H1 (cell line): ENCODE data around the gene WDR74. TPM values are rescaled to one million over a fixed set of nuclear protein-coding genes. Genes with fewer than 3 reads are reported as not detected.

Experiments used
- CTCF ChIA-PET: fragments of 300-600 bp; sonication (Branson Sonifier 250); formaldehyde crosslinking; loops from one replicate; lab custom pipeline; 2021; ENCODE audit not compliant: partially characterized antibody; lab: Charles Lee
- POLR2A ChIA-PET: fragments of 300-600 bp; sonication (Branson Sonifier 250); formaldehyde crosslinking; loops from one replicate; lab custom pipeline; 2021; ENCODE audit warnings: inconsistent platforms; ENCODE audit not compliant: partially characterized antibody; lab: Charles Lee
- DNase-seq, 2 experiments: peaks; one replicate each; pipeline versions ENCODE4 v3.0.0 to v3.0.0-alpha.2; 2010 to 2022; ENCODE audit warnings: low spot score in 2 of 2, low read depth in 1 of 2, mixed read lengths in 1 of 2
- FAIRE-seq: peaks from 2 replicates; lab custom pipeline; 2011; peaks lifted over from hg19 to GRCh38; lab: Jason Lieb, UNC
- H2AFZ ChIP-seq: 2 replicates; pipeline ENCODE4 v1.8.1; 2012; ENCODE audit warnings: low read length, inconsistent platforms
- H2AK5ac ChIP-seq: 2 replicates; pipeline ENCODE4 v1.6.1; 2013; ENCODE audit warnings: low read depth, low read length
- H2BK120ac ChIP-seq: replicated peaks from 2 replicates; pipeline ENCODE3; 2013; ENCODE audit warnings: low read depth, low read length, inconsistent platforms
- H2BK12ac ChIP-seq: 2 replicates; pipeline ENCODE4 v1.6.1; 2013; ENCODE audit warnings: low read depth, low read length
- H2BK15ac ChIP-seq: 2 replicates; pipeline ENCODE4 v1.6.1; 2013; ENCODE audit warnings: low read length
- H2BK20ac ChIP-seq: 2 replicates; pipeline ENCODE4 v1.6.1; 2013; ENCODE audit warnings: low read length
- H2BK5ac ChIP-seq: 2 replicates; pipeline ENCODE4 v1.6.1; 2013; ENCODE audit warnings: low read depth, low read length
- H3K14ac ChIP-seq: 2 replicates; pipeline ENCODE4 v1.6.1; 2013; ENCODE audit warnings: inconsistent platforms; ENCODE audit not compliant: insufficient read length
- H3K18ac ChIP-seq: 2 replicates; pipeline ENCODE4 v1.6.1; 2013; ENCODE audit warnings: low read length; ENCODE audit errors: extremely low read depth
- H3K23ac ChIP-seq: 2 replicates; pipeline ENCODE4 v1.6.1; 2013; ENCODE audit warnings: inconsistent platforms; ENCODE audit not compliant: insufficient read length
- H3K23me2 ChIP-seq: 2 replicates; pipeline ENCODE4 v1.6.1; 2013; ENCODE audit warnings: low read depth, low read length
- H3K27ac ChIP-seq: 2 replicates; pipeline ENCODE4 v1.6.1; 2011; ENCODE audit warnings: low read depth, low read length, inconsistent platforms
- H3K27me3 ChIP-seq, 4 experiments: replicated peaks in 1 of 4; 1 replicate in 1 of 4; 2 replicates in 3 of 4; pipeline versions ENCODE4 v1.6.1 to v1.8.1; 2011 to 2013; ENCODE audit warnings: low read length in 3 of 4, mild to moderate bottlenecking in 3 of 4, inconsistent platforms in 2 of 4, mixed read lengths in 2 of 4, moderate library complexity in 1 of 4; ENCODE audit not compliant: control insufficient read depth in 3 of 4, insufficient read depth in 3 of 4; ENCODE audit errors: extremely low read depth in 1 of 4
- H3K36me3 ChIP-seq, 4 experiments: 2 replicates each; pipeline versions ENCODE4 v1.6.1 to v1.8.1; 2011 to 2013; ENCODE audit warnings: mild to moderate bottlenecking in 4 of 4, low read length in 3 of 4, moderate library complexity in 2 of 4, control low read depth in 1 of 4, inconsistent platforms in 1 of 4; ENCODE audit not compliant: insufficient read depth in 4 of 4, control insufficient read depth in 2 of 4
- H3K4ac ChIP-seq: replicated peaks from 2 replicates; pipeline ENCODE3; 2013; ENCODE audit warnings: low read length, low read depth, mixed read lengths, inconsistent platforms; ENCODE audit not compliant: insufficient read length
- H3K4me1 ChIP-seq, 4 experiments: replicated peaks in 1 of 4; 1 replicate in 1 of 4; 2 replicates in 3 of 4; pipeline versions ENCODE4 v1.6.1 to v1.8.1; 2011 to 2013; ENCODE audit warnings: low read length in 3 of 4, inconsistent platforms in 2 of 4, mixed read lengths in 1 of 4; ENCODE audit not compliant: insufficient read depth in 4 of 4, control insufficient read depth in 3 of 4
- H3K4me2 ChIP-seq, 2 experiments: 2 replicates each; pipeline versions ENCODE4 v1.6.1 to v1.8.1; 2011 to 2013; ENCODE audit warnings: low read depth in 2 of 2, low read length in 2 of 2, control low read depth in 1 of 2, inconsistent platforms in 1 of 2, mild to moderate bottlenecking in 1 of 2; ENCODE audit not compliant: insufficient read depth in 1 of 2
- H3K4me3 ChIP-seq, 4 experiments: fragments of 200-600, 300-600 bp in 1 of 4; sonication (generic), shearing (Covaris generic), sonication (Bioruptor Twin) in 1 of 4; 2 replicates each; pipeline versions ENCODE4 v1.5.1 to v1.8.1; 2011 to 2016; ENCODE audit warnings: low read length in 4 of 4, low read depth in 3 of 4, control low read depth in 2 of 4, inconsistent platforms in 2 of 4, mild to moderate bottlenecking in 2 of 4, mixed read lengths in 1 of 4, moderate library complexity in 1 of 4; ENCODE audit not compliant: insufficient read depth in 2 of 4; ENCODE audit errors: extremely low read depth in 1 of 4
- H3K56ac ChIP-seq: replicated peaks from 2 replicates; pipeline ENCODE3; 2013; ENCODE audit warnings: low read depth, mild to moderate bottlenecking, mixed read lengths, low read length, inconsistent platforms; ENCODE audit not compliant: insufficient read length
- H3K79me1 ChIP-seq: 2 replicates; pipeline ENCODE4 v1.6.1; 2013; ENCODE audit warnings: low read depth, low read length, control low read depth
- H3K79me2 ChIP-seq, 2 experiments: 2 replicates each; pipeline versions ENCODE4 v1.6.1 to v1.8.1; 2012 to 2013; ENCODE audit warnings: low read length in 2 of 2, mild to moderate bottlenecking in 2 of 2, inconsistent platforms in 1 of 2; ENCODE audit not compliant: insufficient read depth in 2 of 2, control insufficient read depth in 1 of 2
- H3K9ac ChIP-seq, 4 experiments: replicated peaks in 1 of 4; 1 replicate in 1 of 4; 2 replicates in 3 of 4; pipeline versions ENCODE4 v1.6.1 to v1.8.1; 2011 to 2013; ENCODE audit warnings: low read depth in 3 of 4, low read length in 3 of 4, control low read depth in 2 of 4, mild to moderate bottlenecking in 2 of 4, moderate library complexity in 2 of 4, inconsistent platforms in 1 of 4; ENCODE audit errors: extremely low read depth in 1 of 4
- H3K9me3 ChIP-seq, 2 experiments: 2 replicates each; pipeline versions ENCODE4 v1.6.1 to v1.8.1; 2012 to 2013; ENCODE audit warnings: mild to moderate bottlenecking in 2 of 2, moderate library complexity in 2 of 2, control low read depth in 1 of 2, inconsistent platforms in 1 of 2, low read depth in 1 of 2, low read length in 1 of 2, mixed read lengths in 1 of 2; ENCODE audit not compliant: insufficient read depth in 2 of 2
- H4K20me1 ChIP-seq, 2 experiments: replicated peaks in 1 of 2; 2 replicates each; pipeline versions ENCODE3 to v1.8.1; 2011 to 2013; ENCODE audit warnings: inconsistent platforms in 2 of 2, low read length in 2 of 2, mild to moderate bottlenecking in 1 of 2; ENCODE audit not compliant: insufficient read depth in 2 of 2, control insufficient read depth in 1 of 2
- H4K5ac ChIP-seq: 2 replicates; pipeline ENCODE4 v1.6.1; 2013; ENCODE audit warnings: low read length, low read depth, mixed read lengths, inconsistent platforms; ENCODE audit not compliant: insufficient read length
- H4K8ac ChIP-seq: 2 replicates; pipeline ENCODE4 v1.8.0; 2013; ENCODE audit warnings: mild to moderate bottlenecking, moderate library complexity, low read length, inconsistent platforms; ENCODE audit not compliant: insufficient read depth; ENCODE audit errors: extremely low read depth
- H4K91ac ChIP-seq: replicated peaks from 2 replicates; pipeline ENCODE3; 2013; ENCODE audit warnings: low read length, mixed read lengths, inconsistent platforms; ENCODE audit not compliant: insufficient read length
- ATF3 ChIP-seq: IDR thresholded peaks from 2 replicates; pipeline ENCODE4 v1.6.1; 2011; ENCODE audit warnings: low read depth, mild to moderate bottlenecking, low read length; ENCODE audit not compliant: insufficient read depth
- EGR1 ChIP-seq: IDR thresholded peaks from 2 replicates; pipeline ENCODE4 v1.6.1; 2011; ENCODE audit warnings: low read depth, low read length, borderline replicate concordance
- EZH2 ChIP-seq: fragments of 200-600 bp; sonication (generic); IDR thresholded peaks from 2 replicates; pipeline ENCODE4 v1.7.1; 2012; ENCODE audit warnings: low read depth, mild to moderate bottlenecking, moderate library complexity, low read length, inconsistent platforms; ENCODE audit not compliant: severe bottlenecking
- RXRA ChIP-seq: IDR thresholded peaks from 2 replicates; pipeline ENCODE4 v1.6.1; 2011; ENCODE audit warnings: low read depth, mild to moderate bottlenecking, low read length, moderate library complexity; ENCODE audit not compliant: insufficient read depth
- SUZ12 ChIP-seq: fragments of 200-600 bp; sonication (generic); IDR thresholded peaks from 2 replicates; pipeline ENCODE4 v1.6.1; 2012; ENCODE audit warnings: mild to moderate bottlenecking, inconsistent platforms, low read length, moderate library complexity, mixed read lengths
- TAF1 ChIP-seq: IDR thresholded peaks from 2 replicates; pipeline ENCODE4 v1.6.1; 2011; ENCODE audit warnings: mild to moderate bottlenecking, low read depth, low read length
- WGBS, 2 experiments: shearing (Covaris generic) in 1 of 2; methylation state at CpG; one replicate each; pipeline versions ENCODE4 v1.1.6 to v1.1.7; 2013 to 2015; ENCODE audit warnings: low lambda C conversion rate in 2 of 2, mixed read lengths in 2 of 2, inconsistent platforms in 1 of 2, low coverage in 1 of 2, missing lambda C conversion rate in 1 of 2; ENCODE audit not compliant: insufficient replicate concordance in 2 of 2, insufficient coverage in 1 of 2, insufficient read length in 1 of 2; ENCODE audit errors: extremely low coverage in 1 of 2, missing lambda C conversion rate in 1 of 2; 5-methylcytosine and 5-hydroxymethylcytosine counted together
- polyA plus RNA-seq, 7 experiments: library from polyadenylated mRNA; depleted of rRNA in 3 of 7; stranded (reverse) in 5 of 7; unstranded in 2 of 7; fragments of >200 nt in 5 of 7; fragments of 200-250 nt in 2 of 7; gene quantifications; 1 replicate in 5 of 7; 2 replicates in 1 of 7; 4 replicates in 1 of 7; pipeline versions ENCODE4 v1.2.1 to v1.2.3, GENCODE V29; 2011 to 2013; ENCODE audit warnings: missing spikeins in 2 of 7, mixed read lengths in 2 of 7
- total RNA-seq: library from RNA; stranded (reverse); fragmentation: NEBNext Ultra II Directional; extraction: Animal tissue kit (Norgen Biotek cat#: 25700); gene quantifications from 2 replicates; pipeline ENCODE4 v1.2.1, GENCODE V29; 2021

WDR74 gene
- total and polyA plus RNA-seq, 2 of the 8 experiments (the other 6 are each of a cell fraction or from before 2014, with no cell fraction given) = 93.6 to 97.0 TPM

DNA sequence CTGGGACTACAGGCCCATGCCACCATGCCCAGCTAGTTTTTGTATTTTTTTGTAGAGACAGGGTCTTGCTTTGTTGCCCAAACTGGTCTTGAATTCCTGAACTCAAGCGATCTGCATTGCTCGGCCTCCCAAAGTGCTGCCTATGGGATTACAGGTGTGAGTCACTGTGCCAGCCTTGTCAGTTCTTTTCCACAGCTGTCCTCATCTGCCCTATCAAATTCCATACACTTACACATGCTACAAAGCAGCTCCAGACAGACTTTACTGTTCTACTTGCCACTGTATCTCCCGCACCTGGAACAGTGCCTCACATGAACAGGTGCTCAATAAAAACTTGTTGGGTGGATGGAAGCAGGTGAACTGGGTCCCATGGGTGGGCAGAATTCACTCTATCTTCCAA lies 15.7 kb downstream of the WDR74 start:
- H3K14ac ChIP-seq = no peak overlapping the region
- H3K23ac ChIP-seq = no peak overlapping the region
- no peaks in the 10 kb centered on the region for H3K23me2 ChIP-seq
- H2BK120ac ChIP-seq = no peak overlapping the region
- ChIA-PET POLR2A (interaction anchor here (0.7 to 3.6 kb wide), 12 partner anchors 8 to 159 kb away, joined by 3 to 19 read pairs (median 4); partner anchors contain the start of genes C11orf98, STX5, TEX54 and WDR74), CTCF (interaction anchor here (0.6 to 1.0 kb wide), 2 partner anchors 8 to 393 kb away, joined by 3 read pairs; no protein-coding TSS in a partner anchor)
- H2AK5ac ChIP-seq = no peak overlapping the region
- H3K9me3 ChIP-seq = no peaks in the 10 kb centered on the region
- no peak for DNase-seq
- no peak overlapping the region for H2AFZ ChIP-seq
- H3K9ac ChIP-seq = no peak overlapping the region
- peaks cover 19 to 57% (median 38%) of the 10 kb centered on the region in 4 experiments for H3K36me3 ChIP-seq
- no peak overlapping the region for H2BK12ac ChIP-seq
- H4K91ac ChIP-seq = no peak overlapping the region
- FAIRE-seq = no peak
- H3K18ac ChIP-seq = no peak overlapping the region
- H3K56ac ChIP-seq = no peak overlapping the region
- no peak overlapping the region for H2BK5ac ChIP-seq
- no peaks in the 10 kb centered on the region for H3K79me2 ChIP-seq
- no peak overlapping the region for H2BK15ac ChIP-seq
- H3K4me2 ChIP-seq = no peak overlapping the region
- H4K8ac ChIP-seq = no peak overlapping the region
- H3K4me3 ChIP-seq = no peak overlapping the region
- no peaks in the 10 kb centered on the region for H3K27me3 ChIP-seq
- no peak overlapping the region for H3K4ac ChIP-seq
- no peaks in the 10 kb centered on the region for H3K4me1 ChIP-seq
- no peaks in the 10 kb centered on the region for H3K79me1 ChIP-seq
- 92% methylated on average over 3 of the region's 3 CpGs; no CpG with 5 or more reads in 1 of the 2 experiments for WGBS, 2 experiments
- H2BK20ac ChIP-seq = no peak overlapping the region
- no peak for TF ChIP-seq SUZ12
- TF ChIP-seq ATF3 = no peak
- TF ChIP-seq TAF1 = no peak
- TF ChIP-seq RXRA = no peak
- no peak for TF ChIP-seq EZH2
- TF ChIP-seq EGR1 = no peak
- no peak overlapping the region for H3K27ac ChIP-seq
- peaks cover 0 to 3% of the 10 kb centered on the region in 2 experiments for H4K20me1 ChIP-seq
- no peak overlapping the region for H4K5ac ChIP-seq
